SK-N-SH (cell line): ENCODE data around the gene HIF3A. TPM values are rescaled to one million over a fixed set of nuclear protein-coding genes. Genes with fewer than 3 reads are reported as not detected.

Experiments
- CTCF ChIA-PET: fragments of 300-600, 350-600 bp; formaldehyde crosslinking; extraction: SDS; loops from one replicate; lab custom pipeline; 2021; lab: Yijun Ruan, JAX
- POLR2A ChIA-PET: fragments of 350-600 bp; sonication (Branson Sonifier 250); formaldehyde crosslinking; extraction: SDS; loops from one replicate; lab custom pipeline; 2020; ENCODE audit warnings: antibody characterized with exemption, inconsistent platforms; lab: Yijun Ruan, JAX
- DNase-seq: peaks from one replicate; pipeline ENCODE4 v3.0.0; 2012
- H2AFZ ChIP-seq: fragments of 200-600 bp; sonication (generic); 2 replicates; pipeline ENCODE4 v1.8.1; 2016; ENCODE audit warnings: antibody characterized with exemption, mild to moderate bottlenecking, low read depth
- H3F3A ChIP-seq: fragments of 200-600 bp; sonication (generic); replicated peaks from 2 replicates; pipeline ENCODE3; 2016; ENCODE audit warnings: antibody characterized with exemption, mild to moderate bottlenecking; ENCODE audit not compliant: insufficient read depth
- H3K27ac ChIP-seq, 2 experiments: fragments of 200-500 bp in 1 of 2; fragments of 200-600 bp in 1 of 2; sonication (Bioruptor generic) in 1 of 2; sonication (generic), shearing (Covaris generic) in 1 of 2; 2 replicates each; pipeline versions ENCODE4 v1.5.1 to v1.6.1; 2014 to 2016; ENCODE audit warnings: low read depth in 2 of 2, inconsistent platforms in 1 of 2, low read length in 1 of 2, mild to moderate bottlenecking in 1 of 2, mixed read lengths in 1 of 2
- H3K27me3 ChIP-seq: fragments of 200-600 bp; sonication (generic), shearing (Covaris generic); 2 replicates; pipeline ENCODE4 v1.6.1; 2016; ENCODE audit warnings: mixed run types; ENCODE audit not compliant: insufficient read depth
- H3K36me3 ChIP-seq, 2 experiments: fragments of 200-500 bp in 1 of 2; fragments of 200-600 bp in 1 of 2; sonication (Bioruptor generic) in 1 of 2; sonication (generic) in 1 of 2; replicated peaks in 1 of 2; 2 replicates each; pipeline versions ENCODE3 to v1.5.1; 2014 to 2016; ENCODE audit warnings: low read length in 1 of 2, mild to moderate bottlenecking in 1 of 2; ENCODE audit not compliant: insufficient read depth in 2 of 2, control insufficient read depth in 1 of 2
- H3K4me1 ChIP-seq, 2 experiments: fragments of 200-500 bp in 1 of 2; fragments of 200-600 bp in 1 of 2; sonication (Bioruptor generic) in 1 of 2; sonication (generic), shearing (Covaris generic) in 1 of 2; 2 replicates each; pipeline versions ENCODE4 v1.5.1 to v1.6.1; 2014 to 2016; ENCODE audit warnings: low read depth in 1 of 2, low read length in 1 of 2, mixed run types in 1 of 2; ENCODE audit not compliant: insufficient read depth in 2 of 2, control insufficient read depth in 1 of 2
- H3K4me2 ChIP-seq: fragments of 200-600 bp; sonication (generic), shearing (Covaris generic); 2 replicates; pipeline ENCODE4 v1.6.1; 2017; ENCODE audit warnings: mixed run types
- H3K4me3 ChIP-seq, 2 experiments: fragments of 200-500 bp in 1 of 2; fragments of 200-600 bp in 1 of 2; sonication (Bioruptor generic) in 1 of 2; sonication (generic), shearing (Covaris generic) in 1 of 2; 2 replicates each; pipeline versions ENCODE4 v1.5.1 to v1.8.1; 2014 to 2016; ENCODE audit warnings: low read depth in 2 of 2, inconsistent platforms in 1 of 2, low read length in 1 of 2, mild to moderate bottlenecking in 1 of 2, mixed read lengths in 1 of 2, moderate library complexity in 1 of 2
- H3K79me2 ChIP-seq: fragments of 200-600 bp; sonication (generic); 2 replicates; pipeline ENCODE4 v1.8.1; 2017; ENCODE audit warnings: mild to moderate bottlenecking; ENCODE audit not compliant: insufficient read depth
- H3K9ac ChIP-seq: fragments of 200-600 bp; sonication (generic); 2 replicates; pipeline ENCODE4 v1.6.1; 2017; ENCODE audit warnings: mixed run types
- H3K9me2 ChIP-seq: fragments of 200-600 bp; sonication (generic); 2 replicates; pipeline ENCODE4 v1.6.1; 2017; ENCODE audit warnings: mixed run types
- H3K9me3 ChIP-seq: fragments of 200-600 bp; sonication (generic); 2 replicates; pipeline ENCODE4 v1.6.1; 2017; ENCODE audit warnings: mixed run types, mild to moderate bottlenecking, moderate library complexity
- H4K20me1 ChIP-seq: fragments of 200-600 bp; sonication (generic); 2 replicates; pipeline ENCODE4 v1.6.1; 2017; ENCODE audit warnings: mild to moderate bottlenecking, mixed run types; ENCODE audit not compliant: insufficient read depth
- ELF1 ChIP-seq: IDR thresholded peaks from 2 replicates; pipeline ENCODE4 v1.4.0; 2012
- EZH2phosphoT487 ChIP-seq: fragments of 200-600 bp; sonication (generic); IDR thresholded peaks from 2 replicates; pipeline ENCODE4 v1.6.1; 2017; ENCODE audit warnings: low read depth, mixed run types, mild to moderate bottlenecking, antibody characterized with exemption, moderate library complexity, borderline replicate concordance
- FOXJ3 ChIP-seq: sonication (generic); formaldehyde crosslinking; IDR thresholded peaks from 2 replicates; pipeline ENCODE4 v1.5.1; 2020; ENCODE audit warnings: mild to moderate bottlenecking, missing genetic modification reagents
- JUND ChIP-seq: IDR thresholded peaks from 2 replicates; pipeline ENCODE4 v1.4.0; 2012
- MEF2A ChIP-seq: IDR thresholded peaks from 2 replicates; pipeline ENCODE4 v1.4.0; 2012; ENCODE audit warnings: low read depth, borderline replicate concordance
- MXI1 ChIP-seq: IDR thresholded peaks from 2 replicates; pipeline ENCODE4 v1.6.1; 2012; ENCODE audit warnings: mild to moderate bottlenecking, low read depth, low read length, improper control_type of control experiment
- POLR2AphosphoS5 ChIP-seq: IDR thresholded peaks from 2 replicates; pipeline ENCODE4 v1.6.1; 2012; ENCODE audit warnings: low read depth, low read length
- RFX5 ChIP-seq: IDR thresholded peaks from 2 replicates; pipeline ENCODE4 v1.6.1; 2012; ENCODE audit warnings: mild to moderate bottlenecking, improper control_type of control experiment, low read length
- RXRA ChIP-seq: IDR thresholded peaks from 2 replicates; pipeline ENCODE4 v1.4.0; 2012; ENCODE audit warnings: low read depth, mild to moderate bottlenecking, borderline replicate concordance
- SMC3 ChIP-seq: IDR thresholded peaks from 2 replicates; pipeline ENCODE4 v1.6.1; 2012; ENCODE audit warnings: low read depth, low read length, improper control_type of control experiment
- TCF12 ChIP-seq: IDR thresholded peaks from 2 replicates; pipeline ENCODE4 v1.4.0; 2012
- TEAD4 ChIP-seq: IDR thresholded peaks from 2 replicates; pipeline ENCODE4 v1.4.0; 2012; ENCODE audit warnings: mild to moderate bottlenecking, borderline replicate concordance; ENCODE audit not compliant: insufficient read depth
- USF2 ChIP-seq: fragments of 150-350 bp; IDR thresholded peaks from 2 replicates; pipeline ENCODE4 v1.6.1; 2017; ENCODE audit warnings: antibody characterized with exemption, low read length, low read depth, borderline replicate concordance
- WGBS: methylation state at CpG from one replicate; pipeline ENCODE4 v1.1.6; 2017; ENCODE audit warnings: low lambda C conversion rate; 5-methylcytosine and 5-hydroxymethylcytosine counted together
- polyA plus RNA-seq, 3 experiments: library from polyadenylated mRNA; depleted of rRNA; stranded (reverse); fragments of >200 nt; gene quantifications; 2 replicates each; pipeline ENCODE4 v1.2.3, GENCODE V29; 2012

Gene HIF3A
- polyA plus RNA-seq, 1 of the 3 experiments (the other 2 are of a cell fraction): 0.92 TPM

DNA sequence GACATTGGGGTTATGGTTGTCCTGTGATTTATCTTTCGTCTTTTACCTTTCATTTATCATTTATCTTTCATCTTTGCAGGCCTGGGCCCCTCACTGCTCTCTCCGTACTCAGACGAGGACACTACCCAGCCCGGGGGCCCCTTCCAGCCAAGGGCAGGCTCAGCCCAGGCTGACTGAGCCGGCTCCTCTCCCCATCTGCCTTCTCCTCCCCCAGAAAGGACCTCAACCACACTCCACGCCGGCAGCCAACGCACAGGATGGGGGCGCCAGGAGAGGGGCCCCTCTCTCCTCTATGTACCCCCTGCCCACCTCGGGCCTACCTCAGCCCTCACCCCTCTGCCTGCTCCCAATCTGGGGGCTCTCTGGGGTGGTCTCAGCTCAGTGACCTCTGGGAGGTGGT is 42.6 kb downstream of the HIF3A start:
- H3K79me2 ChIP-seq: no peaks in the 10 kb centered on the region
- DNase-seq: peak; percentile 30
- H3K4me2 ChIP-seq: no peak overlapping the region
- no peak overlapping the region for H3K27ac ChIP-seq
- H3K9me2 ChIP-seq: no peaks in the 10 kb centered on the region
- no peak overlapping the region for H3K9ac ChIP-seq
- CTCF ChIA-PET: no interaction called here
- no peaks in the 10 kb centered on the region for H3F3A ChIP-seq
- no peaks in the 10 kb centered on the region for H4K20me1 ChIP-seq
- no peaks in the 10 kb centered on the region for H3K4me1 ChIP-seq
- no peaks in the 10 kb centered on the region for H3K36me3 ChIP-seq
- TF ChIP-seq SMC3: no peak
- TF ChIP-seq POLR2AphosphoS5: no peak
- TF ChIP-seq FOXJ3 (CRISPR knock-in tag): no peak
- no peak for TF ChIP-seq EZH2phosphoT487
- TF ChIP-seq USF2: no peak
- TF ChIP-seq TCF12: no peak
- no peak for TF ChIP-seq RXRA
- TF ChIP-seq JUND: no peak
- TF ChIP-seq ELF1: no peak
- H3K27me3 ChIP-seq: peaks cover 4% of the 10 kb centered on the region; the same call in 1 of the 2 replicates
- H2AFZ ChIP-seq: no peak overlapping the region
- no peaks in the 10 kb centered on the region for H3K9me3 ChIP-seq
- POLR2A ChIA-PET: no interaction called here
- no peak overlapping the region for H3K4me3 ChIP-seq
- WGBS: 53% methylated on average over 10 of the region's 10 CpGs

DNA sequence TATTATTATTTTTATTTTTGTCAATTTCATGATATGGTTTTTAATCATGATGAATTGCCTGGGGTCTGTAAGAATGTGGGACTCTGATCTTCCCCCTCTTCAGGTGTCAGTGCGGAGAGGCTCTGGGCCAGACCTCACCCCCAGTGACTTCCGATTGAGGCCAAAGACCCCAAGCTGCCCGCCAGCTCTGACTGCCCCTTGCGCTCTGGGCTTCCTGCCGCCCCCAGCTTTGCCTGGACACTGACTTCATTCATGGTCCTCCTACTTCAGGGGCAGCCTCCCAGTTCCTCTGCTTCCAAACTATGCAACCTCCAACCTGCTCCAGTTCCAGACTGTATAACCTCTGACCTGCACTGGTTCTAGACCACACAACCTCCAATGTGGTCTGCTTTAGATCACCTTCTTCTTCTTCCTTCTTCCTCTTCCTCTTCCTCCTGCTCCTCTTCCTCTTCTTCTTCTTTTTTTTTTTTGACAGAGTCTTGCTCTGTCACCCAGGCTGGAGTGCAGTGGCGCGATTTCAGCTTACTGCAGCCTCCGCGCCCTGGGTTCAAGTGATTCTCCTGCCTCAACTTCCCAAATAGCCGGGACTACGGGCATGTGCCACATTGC is 43.3 kb downstream of the HIF3A start:
- no peak for DNase-seq
- POLR2A ChIA-PET: no interaction called here
- 92% methylated on average over 11 of the region's 11 CpGs for WGBS
- Histone ChIP-seq H3F3A (no peaks in the 10 kb centered on the region), H3K36me3 (no peaks in the 10 kb centered on the region), H3K4me3 (no peak overlapping the region), H2AFZ (no peak overlapping the region), H3K4me1 (no peaks in the 10 kb centered on the region), H3K9me3 (no peaks in the 10 kb centered on the region), H3K4me2 (no peak overlapping the region), H4K20me1 (no peaks in the 10 kb centered on the region), H3K9me2 (no peaks in the 10 kb centered on the region), H3K9ac (no peak overlapping the region), H3K27me3 (peaks cover 4% of the 10 kb centered on the region; the same call in 1 of the 2 replicates), H3K79me2 (no peaks in the 10 kb centered on the region), H3K27ac (no peak overlapping the region)
- TF ChIP-seq RFX5 (no peak), EZH2phosphoT487 (no peak), MXI1 (no peak), USF2 (no peak), TEAD4 (no peak), MEF2A (no peak)
- CTCF ChIA-PET: no interaction called here
